ENCODE data around the gene WFIKKN2.

Gene WFIKKN2

DNA sequence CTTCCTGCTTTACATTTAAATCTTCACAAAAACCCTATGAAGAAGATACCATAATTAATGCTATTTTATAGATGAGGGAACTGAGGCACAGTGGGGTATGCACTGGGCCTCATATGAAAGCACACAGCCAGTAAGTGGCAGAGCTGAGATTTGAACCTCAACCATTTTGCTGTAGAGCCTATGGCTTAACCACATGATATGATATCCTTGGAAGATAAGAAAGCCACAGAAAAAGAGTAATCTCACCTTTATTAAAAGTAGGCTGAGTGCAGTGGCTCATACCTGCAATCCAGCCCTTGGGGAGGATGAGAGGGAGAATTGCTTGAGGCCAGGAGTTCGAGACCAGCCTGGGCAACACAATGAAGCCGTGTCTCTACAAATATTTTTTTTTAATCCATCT lies 45.8 kb downstream of the WFIKKN2 start:
- no peak for DNase-seq

- peak; percentile 82 for DNase-seq
Measured at GRCh38 chr17:50882851-50883250, 47.5 kb downstream of the WFIKKN2 start.

- DNase-seq, result no peak
Measured at GRCh38 chr17:50883850-50884438, 48.6 kb downstream of the WFIKKN2 start.

GRCh38 chr17:50884439-50885311 lies 49.3 kb downstream of the WFIKKN2 start:
- no peak for DNase-seq

DNA sequence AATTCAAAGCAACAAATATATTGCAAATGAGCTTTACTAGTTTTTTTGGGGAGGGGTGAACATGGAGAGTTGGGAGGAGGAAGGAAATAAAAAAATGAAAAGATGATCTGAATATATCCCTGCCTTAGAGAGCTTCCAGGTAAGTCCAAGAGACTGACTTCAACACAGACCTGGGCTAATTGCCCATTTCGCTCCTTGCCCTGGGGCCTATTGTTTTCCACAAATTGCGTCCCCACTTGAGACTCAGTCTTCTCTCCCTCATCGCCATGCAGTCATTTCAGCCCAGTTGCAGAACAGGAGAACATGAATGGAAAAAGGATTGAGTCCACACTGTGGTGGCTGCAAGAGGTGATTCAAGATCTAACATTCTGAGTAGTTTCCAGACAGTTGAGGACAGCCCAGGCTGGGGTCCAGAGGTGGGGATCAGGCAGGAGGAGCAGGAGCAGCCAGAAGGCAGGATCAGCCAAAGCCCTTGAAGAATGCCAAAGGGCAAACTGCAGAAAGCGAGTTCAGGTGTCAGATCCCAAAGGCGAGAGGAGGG lies 52.4 kb downstream of the WFIKKN2 start:
- DNase-seq, result no peak

GRCh38 chr17:50889528-50890118 lies 54.2 kb downstream of the WFIKKN2 start:
- no peak for DNase-seq

GRCh38 chr17:50890675-50891516 lies 55.5 kb downstream of the WFIKKN2 start:
- no peak for DNase-seq

- DNase-seq, result no peak
Measured at GRCh38 chr17:50891577-50891989, 56.2 kb downstream of the WFIKKN2 start.
